Measurements from ENCODE around the gene MGAT5. TPM values are rescaled to one million over a fixed set of nuclear protein-coding genes. Genes with fewer than 3 reads are reported as not detected.
A peak's percentile ranks its signal among the peaks of the same experiment; 100 is the strongest.

Gene MGAT5
- total and polyA plus RNA-seq, 4 donors: 3.6 to 53.7 (median 31.3) TPM

DNA sequence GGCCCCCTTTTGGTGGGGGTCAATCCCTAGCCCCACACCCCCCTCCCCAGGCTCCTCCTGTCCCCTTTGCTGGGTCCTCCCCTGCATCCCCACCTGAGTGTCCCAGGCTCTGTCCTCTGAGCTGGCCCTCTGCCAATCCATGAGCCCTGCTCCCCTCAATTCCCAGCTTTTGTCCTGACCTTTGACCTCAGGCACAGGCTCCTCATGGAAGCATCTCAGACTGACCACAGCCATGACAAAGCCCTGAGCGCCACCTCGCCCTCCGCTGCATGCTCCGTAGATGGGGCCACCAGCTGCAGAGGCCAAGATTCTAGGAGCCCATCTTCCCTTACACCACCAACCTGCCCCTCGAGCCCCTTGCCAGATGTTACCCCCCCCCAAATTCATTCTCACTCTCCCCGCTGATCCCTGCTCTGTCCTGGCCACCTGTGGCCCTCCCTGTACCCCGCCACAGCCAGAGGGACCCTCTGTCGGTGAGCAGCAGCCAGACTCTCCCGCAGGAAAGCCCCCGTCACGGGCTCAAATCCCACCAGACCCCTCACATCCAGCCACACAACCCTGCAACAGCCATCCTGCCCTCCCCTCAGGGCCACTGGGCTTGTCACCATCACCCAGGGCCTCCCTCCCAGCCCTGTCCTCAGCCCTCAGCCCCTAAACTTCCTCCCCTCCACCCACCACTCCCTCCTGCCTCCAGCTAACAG lies 206.0 kb downstream of the MGAT5 start:
- Histone ChIP-seq H3K9ac (ENCODE audit: insufficient read depth in 1 of 2, low read length in 2 of 2) (no peak overlapping the region), H3K27ac (ENCODE audit: low read depth in 1 of 2, low read length in 1 of 2) (no peak overlapping the region), H3K4me3 (no peak overlapping the region), H3K9me3 (ENCODE audit: control insufficient read depth in 4 of 4, insufficient read depth in 3 of 4, low read length in 3 of 4) (no peaks in the 10 kb centered on the region), H3K4me1 (ENCODE audit: control insufficient read depth in 5 of 5, insufficient read depth in 5 of 5, low read length in 5 of 5) (peaks cover 0 to 5% (median 0%) of the 10 kb centered on the region in 5 donors), H3K36me3 (ENCODE audit: control insufficient read depth in 4 of 4, insufficient read depth in 4 of 4, low read length in 4 of 4) (peaks cover 0 to 4% (median 0%) of the 10 kb centered on the region in 4 donors), H3K27me3 (ENCODE audit: control insufficient read depth in 3 of 3, insufficient read depth in 3 of 3, low read length in 2 of 3) (no peaks in the 10 kb centered on the region)
- TF ChIP-seq, protein P1, sequence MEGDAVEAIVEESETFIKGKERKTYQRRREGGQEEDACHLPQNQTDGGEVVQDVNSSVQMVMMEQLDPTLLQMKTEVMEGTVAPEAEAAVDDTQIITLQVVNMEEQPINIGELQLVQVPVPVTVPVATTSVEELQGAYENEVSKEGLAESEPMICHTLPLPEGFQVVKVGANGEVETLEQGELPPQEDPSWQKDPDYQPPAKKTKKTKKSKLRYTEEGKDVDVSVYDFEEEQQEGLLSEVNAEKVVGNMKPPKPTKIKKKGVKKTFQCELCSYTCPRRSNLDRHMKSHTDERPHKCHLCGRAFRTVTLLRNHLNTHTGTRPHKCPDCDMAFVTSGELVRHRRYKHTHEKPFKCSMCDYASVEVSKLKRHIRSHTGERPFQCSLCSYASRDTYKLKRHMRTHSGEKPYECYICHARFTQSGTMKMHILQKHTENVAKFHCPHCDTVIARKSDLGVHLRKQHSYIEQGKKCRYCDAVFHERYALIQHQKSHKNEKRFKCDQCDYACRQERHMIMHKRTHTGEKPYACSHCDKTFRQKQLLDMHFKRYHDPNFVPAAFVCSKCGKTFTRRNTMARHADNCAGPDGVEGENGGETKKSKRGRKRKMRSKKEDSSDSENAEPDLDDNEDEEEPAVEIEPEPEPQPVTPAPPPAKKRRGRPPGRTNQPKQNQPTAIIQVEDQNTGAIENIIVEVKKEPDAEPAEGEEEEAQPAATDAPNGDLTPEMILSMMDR (IDR thresholded peaks at IDR 0.05; ENCODE audit: control extremely low read depth, extremely low read depth): no peak
- ATAC-seq (ENCODE audit: insufficient read depth, low FRiP score): no peak
- no peak for DNase-seq
- 92 to 94% methylated on average over 11 of the region's 11 CpGs for WGBS, 2 donors

GRCh38 chr2:134460583-134460998 lies 206.7 kb downstream of the MGAT5 start:
- ATAC-seq (ENCODE audit: insufficient read depth, low FRiP score) (peak; percentile 10), DNase-seq (peak; percentile 33 to 66 (median 64))
- TF ChIP-seq, protein P1 (IDR thresholded peaks at IDR 0.05; ENCODE audit: control extremely low read depth, extremely low read depth): peak; percentile 10
- H3K36me3 ChIP-seq (ENCODE audit: control insufficient read depth in 4 of 4, insufficient read depth in 4 of 4, low read length in 4 of 4): peaks cover 0 to 1% (median 0%) of the 10 kb centered on the region in 4 donors
- no peaks in the 10 kb centered on the region for H3K27me3 ChIP-seq (ENCODE audit: control insufficient read depth in 3 of 3, insufficient read depth in 3 of 3, low read length in 2 of 3)
- H3K27ac ChIP-seq (ENCODE audit: low read depth in 1 of 2, low read length in 1 of 2): no peak overlapping the region
- H3K4me1 ChIP-seq (ENCODE audit: control insufficient read depth in 5 of 5, insufficient read depth in 5 of 5, low read length in 5 of 5): peaks cover 0 to 5% (median 0%) of the 10 kb centered on the region in 5 donors
- WGBS, 2 donors: 74 to 80% methylated on average over 8 of the region's 8 CpGs
- H3K9me3 ChIP-seq (ENCODE audit: control insufficient read depth in 4 of 4, insufficient read depth in 3 of 4, low read length in 3 of 4): no peaks in the 10 kb centered on the region
- no peak overlapping the region for H3K9ac ChIP-seq (ENCODE audit: insufficient read depth in 1 of 2, low read length in 2 of 2)
- no peak overlapping the region for H3K4me3 ChIP-seq

GRCh38 chr2:134461511-134461910 lies 207.6 kb downstream of the MGAT5 start:
- Histone ChIP-seq H3K27ac (ENCODE audit: low read depth in 1 of 2, low read length in 1 of 2) (no peak overlapping the region), H3K9me3 (ENCODE audit: control insufficient read depth in 4 of 4, insufficient read depth in 3 of 4, low read length in 3 of 4) (no peaks in the 10 kb centered on the region), H3K4me3 (no peak overlapping the region), H3K9ac (ENCODE audit: insufficient read depth in 1 of 2, low read length in 2 of 2) (no peak overlapping the region), H3K27me3 (ENCODE audit: control insufficient read depth in 3 of 3, insufficient read depth in 3 of 3, low read length in 2 of 3) (no peaks in the 10 kb centered on the region), H3K4me1 (ENCODE audit: control insufficient read depth in 5 of 5, insufficient read depth in 5 of 5, low read length in 5 of 5) (peaks cover 0 to 5% (median 0%) of the 10 kb centered on the region in 5 donors), H3K36me3 (ENCODE audit: control insufficient read depth in 4 of 4, insufficient read depth in 4 of 4, low read length in 4 of 4) (no peaks in the 10 kb centered on the region)
- TF ChIP-seq, protein P1 (IDR thresholded peaks at IDR 0.05; ENCODE audit: control extremely low read depth, extremely low read depth): no peak
- peak; percentile 23 for ATAC-seq (ENCODE audit: insufficient read depth, low FRiP score)
- no peak for DNase-seq
- WGBS, 2 donors: 56 to 62% methylated on average over 6 of the region's 6 CpGs
